BLaER1 treated with 17β-estradiol and CSF1 and Interleukin-3, amounts not matched to agents 10 nM and 100 nM (cell line): ENCODE measurements around the gene NRL.
"Not testable (repeated sequence)": the region's sequence is repeated elsewhere in the genome, so short reads cannot be mapped to it uniquely, and the experiment has no call there.

Experiments
- H3K27ac ChIP-seq, 11 experiments: shearing (Covaris generic); formaldehyde crosslinking; 2 replicates each; pipeline ENCODE4 v1.8.1; 2022
- H3K27me3 ChIP-seq, 11 experiments: shearing (Covaris generic); formaldehyde crosslinking; 2 replicates each; pipeline ENCODE4 v1.8.1; 2022
- H3K36me3 ChIP-seq, 11 experiments: shearing (Covaris generic); formaldehyde crosslinking; 2 replicates each; pipeline ENCODE4 v1.8.1; 2022
- H3K4me1 ChIP-seq, 10 experiments: shearing (Covaris generic); formaldehyde crosslinking; 2 replicates each; pipeline ENCODE4 v1.8.1; 2022
- H3K4me2 ChIP-seq, 11 experiments: shearing (Covaris generic); formaldehyde crosslinking; 2 replicates each; pipeline ENCODE4 v1.8.1; 2022
- H3K4me3 ChIP-seq, 10 experiments: shearing (Covaris generic); formaldehyde crosslinking; 2 replicates each; pipeline ENCODE4 v1.8.1; 2022
- H3K9ac ChIP-seq, 11 experiments: shearing (Covaris generic); formaldehyde crosslinking; 2 replicates each; pipeline ENCODE4 v1.8.1; 2022
- H3K9me3 ChIP-seq, 11 experiments: shearing (Covaris generic); formaldehyde crosslinking; replicated peaks in 1 of 11; 2 replicates each; pipeline ENCODE4 v1.8.1; 2022
- H4K20me1 ChIP-seq, 11 experiments: shearing (Covaris generic); formaldehyde crosslinking; 2 replicates each; pipeline ENCODE4 v1.8.1; 2022
- Cebpa-rat ChIP-seq, 11 experiments: shearing (Covaris generic); IDR thresholded peaks; 2 replicates each; pipeline ENCODE4 v1.8.1; 2022

The NRL gene

DNA sequence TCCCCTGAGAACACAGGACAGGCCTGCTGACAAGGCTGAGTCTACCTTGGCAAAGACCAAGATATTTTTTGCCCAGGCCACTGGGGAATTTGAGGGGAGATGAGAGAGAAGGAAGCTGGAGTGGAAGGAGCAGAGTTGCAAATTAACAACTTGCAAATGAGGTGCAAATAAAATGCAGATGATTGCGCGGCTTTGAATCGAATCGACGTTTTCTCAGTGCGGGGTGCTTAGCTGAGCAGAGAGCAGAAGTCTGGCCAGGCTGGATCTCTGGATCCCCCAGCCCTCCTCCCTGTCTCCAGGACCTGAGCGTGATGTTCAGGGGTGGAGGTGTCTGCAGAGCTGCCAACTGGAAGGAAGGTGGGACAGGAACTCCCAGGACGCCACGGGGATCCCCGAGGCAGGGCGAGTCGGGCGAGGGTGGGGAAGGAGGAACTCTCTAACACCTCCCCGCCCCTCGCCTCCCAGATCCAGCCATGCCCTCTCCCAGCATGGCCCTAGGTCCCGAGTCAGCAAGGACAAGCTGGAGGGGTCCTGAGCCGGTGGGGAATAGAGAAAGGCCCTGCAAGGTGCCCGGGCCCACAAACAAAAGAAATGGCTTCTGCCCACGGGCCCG is 63.5 kb downstream of the NRL start:
- Histone ChIP-seq H3K4me1 (peaks cover 29 to 56% (median 43%) of the 10 kb centered on the region in 10 experiments), H3K9me3 (no peaks in the 10 kb centered on the region), H3K4me2 (peak overlapping the region; percentile 96 to 100 (median 100)), H4K20me1 (peaks cover 0 to 18% (median 0%) of the 10 kb centered on the region in 11 experiments; a peak in 8 of 22 replicates), H3K9ac (peak overlapping the region; percentile 68 to 83 (median 77)), H3K4me3 (peak overlapping the region; percentile 68 to 79 (median 71)), H3K36me3 (no peaks in the 10 kb centered on the region), H3K27me3 (peaks cover 4 to 28% (median 21%) of the 10 kb centered on the region in 11 experiments; a peak in 16 of 22 replicates), H3K27ac (peak overlapping the region; percentile 38 to 84 (median 69); a peak in 20 of 22 replicates)
- TF ChIP-seq Cebpa-rat (IDR thresholded peaks at IDR 0.05): no peak

DNA sequence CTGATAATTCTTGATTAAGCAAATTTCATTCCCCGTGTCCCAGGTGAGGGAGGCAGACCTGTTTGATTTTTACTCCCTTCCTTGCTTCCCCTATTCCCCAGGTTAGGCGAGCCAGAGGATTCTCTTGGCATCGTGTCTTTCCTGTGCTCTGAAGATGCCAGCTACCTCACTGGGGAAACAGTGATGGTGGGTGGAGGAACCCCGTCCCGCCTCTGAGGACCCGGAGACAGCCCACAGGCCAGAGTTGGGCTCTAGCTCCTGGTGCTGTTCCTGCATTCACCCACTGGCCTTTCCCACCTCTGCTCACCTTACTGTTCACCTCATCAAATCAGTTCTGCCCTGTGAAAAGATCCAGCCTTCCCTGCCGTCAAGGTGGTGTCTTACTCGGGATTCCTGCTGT is 64.0 kb downstream of the NRL start:
- H3K4me2 ChIP-seq: peak overlapping the region; percentile 96 to 100 (median 100); a peak in 20 of 22 replicates
- H3K9ac ChIP-seq, H3K9me3 ChIP-seq, H3K4me3 ChIP-seq, H3K36me3 ChIP-seq, H3K27ac ChIP-seq: not testable (repeated sequence)
- peaks cover 0 to 18% (median 0%) of the 10 kb centered on the region in 11 experiments; a peak in 7 of 22 replicates for H4K20me1 ChIP-seq
- H3K4me1 ChIP-seq: peaks cover 29 to 56% (median 43%) of the 10 kb centered on the region in 10 experiments
- H3K27me3 ChIP-seq: peaks cover 4 to 28% (median 21%) of the 10 kb centered on the region in 11 experiments; a peak in 16 of 22 replicates

DNA sequence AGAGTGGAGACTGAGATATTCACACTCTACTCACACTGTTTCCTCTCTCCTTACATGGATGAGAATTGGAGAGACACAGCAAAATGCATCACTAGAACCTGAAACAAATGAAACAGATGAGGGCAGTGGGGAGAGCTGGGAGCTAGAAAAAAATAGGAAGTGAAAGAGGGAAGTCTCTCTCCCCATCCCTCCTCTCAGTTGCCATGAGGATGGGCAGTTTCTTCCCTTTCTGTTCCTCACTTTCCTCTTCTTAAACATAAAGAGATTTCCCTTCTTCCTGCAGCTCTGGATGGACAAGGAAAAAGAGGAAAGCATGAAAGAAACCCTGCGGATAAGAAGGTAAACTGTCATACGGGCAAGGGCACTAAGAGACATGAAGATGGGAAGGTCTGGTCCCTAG is 65.7 kb downstream of the NRL start:
- H3K4me3 ChIP-seq: not testable (repeated sequence)
- H3K27ac ChIP-seq: peak overlapping the region in 2 of 11 experiments; percentile 22 to 40; a peak in 1 of 22 replicates

DNA sequence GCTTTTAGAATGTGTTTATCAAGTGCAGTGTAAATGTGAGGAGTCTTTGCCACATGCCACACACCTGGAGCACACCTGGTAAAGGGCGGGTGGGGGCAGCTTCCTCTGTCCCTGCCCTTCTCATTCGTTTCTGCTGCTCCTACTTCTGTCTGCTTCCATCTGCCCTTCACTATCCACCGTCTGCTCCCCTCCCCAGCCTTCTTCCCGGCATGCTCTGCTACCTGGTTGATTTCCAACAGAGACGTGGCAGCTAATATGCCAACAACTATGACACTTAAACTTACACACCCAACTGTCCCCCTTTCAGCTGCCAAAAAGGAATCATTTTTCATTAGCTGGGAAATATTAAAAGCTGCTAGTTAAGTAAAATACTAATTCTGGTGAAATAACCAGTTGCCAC is 72.0 kb downstream of the NRL start:
- Histone ChIP-seq H3K4me1 (peaks cover 0 to 5% (median under 1%) of the 10 kb centered on the region in 10 experiments; a peak in 10 of 20 replicates), H3K4me3 (no peak overlapping the region), H3K27ac (no peak overlapping the region), H3K9me3 (no peaks in the 10 kb centered on the region), H3K4me2 (no peak overlapping the region), H4K20me1 (no peaks in the 10 kb centered on the region), H3K27me3 (no peaks in the 10 kb centered on the region), H3K9ac (no peak overlapping the region), H3K36me3 (no peaks in the 10 kb centered on the region)
- no peak for TF ChIP-seq Cebpa-rat (IDR thresholded peaks at IDR 0.05)

More for the DNA sequence above, 65.7 kb downstream of the NRL start:
- Histone ChIP-seq H3K4me1 (peaks cover 29 to 56% (median 43%) of the 10 kb centered on the region in 10 experiments), H3K27me3 (peaks cover 4 to 23% (median 20%) of the 10 kb centered on the region in 11 experiments; a peak in 16 of 22 replicates), H4K20me1 (peaks cover 0 to 13% (median 0%) of the 10 kb centered on the region in 11 experiments; a peak in 7 of 22 replicates), H3K4me2 (peak overlapping the region; percentile 38 to 77 (median 60); a peak in 21 of 22 replicates)
- H3K9ac ChIP-seq, H3K36me3 ChIP-seq, H3K9me3 ChIP-seq: not testable (repeated sequence)

DNA sequence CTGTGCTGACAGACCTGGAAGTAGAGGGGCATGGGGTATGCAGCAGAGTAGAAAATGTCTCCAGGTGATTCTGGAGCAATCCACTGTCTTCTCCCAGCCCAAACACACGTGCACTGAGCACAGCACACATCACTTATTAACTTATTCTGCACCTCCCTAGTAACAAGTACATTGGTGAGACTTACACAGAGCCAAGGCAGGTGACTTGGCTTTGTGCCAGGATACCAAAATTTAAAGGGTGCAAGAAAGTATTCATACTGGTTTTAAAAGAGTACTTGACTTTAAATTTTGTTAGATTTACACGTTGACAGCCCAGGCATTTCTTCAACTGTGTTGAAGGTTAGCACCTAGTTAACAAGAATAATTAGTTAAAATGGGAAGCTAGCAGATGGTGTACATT is 74.1 kb downstream of the NRL start:
- Histone ChIP-seq H3K4me3 (no peak overlapping the region), H3K4me1 (peaks cover 9 to 20% (median 14%) of the 10 kb centered on the region in 10 experiments; a peak in 19 of 20 replicates)

DNA sequence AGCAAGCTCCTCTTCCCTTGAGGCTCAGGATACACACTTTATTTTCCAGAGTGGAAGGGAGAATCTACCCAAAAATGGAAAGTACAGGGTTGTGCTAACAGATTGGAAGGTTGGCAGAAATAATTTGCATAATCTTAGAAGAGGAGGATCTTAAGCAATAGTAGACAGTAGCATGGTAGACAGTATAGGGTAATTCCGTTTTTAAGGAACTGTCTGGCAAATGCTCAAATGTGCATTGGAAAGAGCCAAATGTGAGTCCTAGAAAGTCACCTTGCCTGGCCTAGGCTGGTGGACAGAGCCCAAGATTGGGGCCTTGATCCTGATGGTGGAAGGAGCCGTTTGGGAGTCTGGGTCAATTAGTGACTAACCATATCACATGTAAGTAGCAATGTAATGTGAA is 76.1 kb downstream of the NRL start:
- no peaks in the 10 kb centered on the region for H3K27me3 ChIP-seq

More for the DNA sequence above, 74.1 kb downstream of the NRL start:
- no peak overlapping the region for H3K9ac ChIP-seq
- H3K9me3 ChIP-seq: no peaks in the 10 kb centered on the region
- H3K4me2 ChIP-seq: no peak overlapping the region
- H3K27ac ChIP-seq: no peak overlapping the region
- H3K36me3 ChIP-seq: no peaks in the 10 kb centered on the region
- TF ChIP-seq Cebpa-rat (IDR thresholded peaks at IDR 0.05): no peak
- no peaks in the 10 kb centered on the region for H3K27me3 ChIP-seq
- H4K20me1 ChIP-seq: no peaks in the 10 kb centered on the region

DNA sequence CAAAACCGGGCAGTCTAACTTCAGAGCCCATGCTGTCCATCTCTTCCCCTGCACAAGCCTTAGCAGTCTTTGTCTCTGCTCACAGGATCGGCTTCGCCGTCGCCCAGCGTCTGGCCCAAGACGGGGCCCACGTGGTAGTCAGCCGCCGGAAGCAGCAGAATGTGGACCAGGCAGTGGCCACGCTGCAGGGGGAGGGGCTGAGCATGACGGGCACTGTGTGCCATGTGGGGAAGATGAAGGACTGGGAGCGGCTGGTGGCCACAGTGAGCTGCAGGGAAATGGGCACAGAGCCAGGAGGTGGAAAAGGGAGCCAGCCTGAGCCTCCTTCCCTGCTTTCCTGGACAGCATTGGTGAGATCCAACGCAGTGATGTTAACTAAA is 77.1 kb downstream of the NRL start:
- H3K27ac ChIP-seq: no peak overlapping the region
- H3K4me3 ChIP-seq: no peak overlapping the region
- H3K9me3 ChIP-seq: peaks cover 2 to 12% (median 10%) of the 10 kb centered on the region in 11 experiments; a peak in 21 of 22 replicates
- H4K20me1 ChIP-seq: no peaks in the 10 kb centered on the region
- no peaks in the 10 kb centered on the region for H3K27me3 ChIP-seq
- H3K4me2 ChIP-seq: peak overlapping the region in 5 of 11 experiments; percentile 11 to 91 (median 24); a peak in 4 of 22 replicates
- H3K36me3 ChIP-seq: no peaks in the 10 kb centered on the region
- no peak for TF ChIP-seq Cebpa-rat (IDR thresholded peaks at IDR 0.05)
- no peak overlapping the region for H3K9ac ChIP-seq
- peaks cover 9 to 49% (median 22%) of the 10 kb centered on the region in 10 experiments; a peak in 19 of 20 replicates for H3K4me1 ChIP-seq

More for the DNA sequence above, 76.1 kb downstream of the NRL start:
- H3K9ac ChIP-seq: no peak overlapping the region
- no peak overlapping the region for H3K27ac ChIP-seq
- H3K4me1 ChIP-seq: peaks cover 9 to 38% (median 17%) of the 10 kb centered on the region in 10 experiments; a peak in 19 of 20 replicates
- H3K36me3 ChIP-seq: no peaks in the 10 kb centered on the region
- peaks cover 0 to 2% (median under 1%) of the 10 kb centered on the region in 11 experiments; a peak in 3 of 22 replicates for H3K9me3 ChIP-seq
- no peak for TF ChIP-seq Cebpa-rat (IDR thresholded peaks at IDR 0.05)
- no peak overlapping the region for H3K4me3 ChIP-seq
- H3K4me2 ChIP-seq: no peak overlapping the region
- no peaks in the 10 kb centered on the region for H4K20me1 ChIP-seq

DNA sequence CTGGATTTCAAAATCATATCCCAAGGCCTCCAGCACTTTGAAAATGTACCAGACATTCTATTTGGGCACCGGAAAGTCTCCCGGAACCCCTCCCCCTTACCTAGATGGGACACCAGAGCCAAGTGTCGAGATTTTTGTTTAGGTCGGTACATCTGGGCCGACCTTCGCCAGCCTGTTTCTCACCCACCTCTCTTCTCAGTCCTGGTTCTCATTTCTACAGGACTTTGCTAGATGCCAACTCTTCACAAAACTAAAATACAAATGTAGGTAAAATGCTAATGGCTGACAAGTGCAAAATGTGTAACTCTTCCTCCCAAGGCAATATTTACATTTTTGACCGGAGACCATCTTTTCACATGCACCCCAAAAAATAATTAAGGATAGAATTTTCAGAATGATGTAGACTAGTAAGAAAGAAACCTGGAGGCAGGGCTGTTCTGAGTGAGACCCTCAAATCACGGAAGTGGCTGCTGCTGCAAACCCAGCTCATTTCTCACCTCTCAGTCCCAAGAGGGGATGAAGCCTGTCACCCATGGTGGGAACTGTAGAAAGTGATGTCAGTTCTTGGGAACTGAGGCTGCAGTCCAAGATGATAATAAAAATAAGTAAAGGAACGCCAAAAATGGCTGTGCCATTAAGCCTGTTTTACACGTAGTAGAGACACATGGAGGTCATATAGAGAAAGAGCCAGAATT is 77.6 kb downstream of the NRL start:
- not testable (repeated sequence) for H4K20me1 ChIP-seq, H3K36me3 ChIP-seq, H3K27me3 ChIP-seq
- H3K4me1 ChIP-seq: peaks cover 9 to 50% (median 22%) of the 10 kb centered on the region in 10 experiments; a peak in 19 of 20 replicates
- H3K27ac ChIP-seq: peak overlapping the region in 9 of 11 experiments; percentile 50 to 80 (median 77); a peak in 14 of 22 replicates
- peaks cover 7 to 18% (median 16%) of the 10 kb centered on the region in 11 experiments; a peak in 21 of 22 replicates for H3K9me3 ChIP-seq
- peak overlapping the region; percentile 81 to 96 (median 90) for H3K4me2 ChIP-seq
- peak overlapping the region; percentile 71 to 82 (median 79); a peak in 20 of 22 replicates for H3K9ac ChIP-seq
- peak overlapping the region; percentile 52 to 75 (median 64) for H3K4me3 ChIP-seq
